ENCODE results near the gene MRPL28.
"Not testable (repeated sequence)": the region's sequence is repeated elsewhere in the genome, so short reads cannot be mapped to it uniquely, and the experiment has no call there.

The MRPL28 gene

DNA sequence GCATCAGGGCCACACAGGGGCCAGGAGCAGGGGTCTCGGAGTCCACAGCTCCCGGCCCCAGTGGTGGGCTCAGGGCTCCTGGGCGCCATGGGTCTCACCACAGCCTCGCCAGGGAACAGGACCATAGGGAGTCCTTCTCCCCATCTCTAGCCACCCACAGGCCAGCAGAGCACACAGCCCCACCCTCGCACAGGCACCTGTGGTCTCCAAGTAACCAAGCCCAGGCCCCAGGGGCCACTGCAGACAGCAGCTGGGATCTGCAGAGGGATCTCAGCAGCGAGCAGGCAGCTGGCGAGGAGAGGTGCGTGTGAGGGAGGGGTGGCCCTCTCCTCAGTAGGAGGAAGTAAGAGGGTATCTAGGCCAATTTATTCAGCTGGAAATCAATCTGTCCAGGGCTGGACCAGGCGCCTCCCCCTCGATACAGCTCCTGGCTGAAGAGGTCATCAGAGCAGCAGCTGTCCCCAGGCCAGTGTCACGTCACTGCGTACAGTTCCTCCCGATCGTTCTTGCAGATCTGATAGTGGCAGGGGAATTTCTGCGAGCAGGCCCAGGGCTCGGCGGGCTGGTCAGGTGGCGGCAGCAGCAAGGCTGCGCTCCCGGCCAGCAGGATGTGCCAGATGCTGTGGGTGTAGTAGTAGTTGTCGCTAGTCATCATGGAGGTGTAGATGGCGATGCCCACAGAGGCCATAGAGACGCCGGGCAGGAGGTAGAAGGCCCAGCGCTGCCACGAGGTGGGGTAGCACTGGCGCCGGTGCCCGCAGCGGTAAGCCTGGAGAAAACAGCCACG is 1.4 kb upstream of the MRPL28 start:
- H3K4me1 Mint-ChIP-seq = peaks cover 12% of the 10 kb centered on the region
- no peak overlapping the region for H3K27ac Mint-ChIP-seq
- DNase-seq = no peak
- peaks cover 9% of the 10 kb centered on the region for H3K36me3 Mint-ChIP-seq (ENCODE audit: low read depth)
- H3K4me3 Mint-ChIP-seq = no peak overlapping the region
- no peaks in the 10 kb centered on the region for H3K9me3 Mint-ChIP-seq
- no peaks in the 10 kb centered on the region for H3K27me3 Mint-ChIP-seq
- no peak for ATAC-seq

DNA sequence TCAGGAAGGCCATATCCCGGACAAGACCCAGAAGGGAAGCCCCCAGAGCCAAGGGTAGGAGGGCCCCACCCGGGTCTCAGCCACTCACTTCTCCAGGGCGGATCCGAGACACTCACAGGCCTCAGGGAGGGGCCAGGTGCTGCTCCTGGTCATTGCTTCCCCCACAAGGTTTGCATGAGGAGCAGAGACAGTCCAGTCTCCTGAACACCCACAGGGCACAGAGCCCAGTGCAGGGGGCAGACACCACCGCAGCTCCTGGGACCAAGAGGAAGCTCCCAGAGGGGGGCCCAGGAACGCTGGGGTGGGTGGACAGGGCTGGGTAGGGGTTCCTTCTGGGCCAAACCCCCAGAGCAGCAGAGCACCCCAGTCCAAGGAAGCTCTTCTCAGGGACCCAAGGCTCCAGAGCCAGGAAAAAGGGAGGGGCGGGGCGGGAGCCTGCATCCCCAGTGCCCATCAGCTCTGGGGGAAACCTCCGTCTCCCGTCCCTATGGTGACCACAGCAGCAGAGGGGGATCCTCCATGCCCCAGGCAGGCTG is 709 bp upstream of the MRPL28 start:
- no peaks in the 10 kb centered on the region for H3K9me3 Mint-ChIP-seq
- peaks cover 12% of the 10 kb centered on the region for H3K4me1 Mint-ChIP-seq
- DNase-seq = no peak
- no peaks in the 10 kb centered on the region for H3K27me3 Mint-ChIP-seq
- peak overlapping the region; percentile 89 for H3K27ac Mint-ChIP-seq
- H3K4me3 Mint-ChIP-seq = peak overlapping the region; percentile 81
- peaks cover 11% of the 10 kb centered on the region for H3K36me3 Mint-ChIP-seq (ENCODE audit: low read depth)
- ATAC-seq = no peak

DNA sequence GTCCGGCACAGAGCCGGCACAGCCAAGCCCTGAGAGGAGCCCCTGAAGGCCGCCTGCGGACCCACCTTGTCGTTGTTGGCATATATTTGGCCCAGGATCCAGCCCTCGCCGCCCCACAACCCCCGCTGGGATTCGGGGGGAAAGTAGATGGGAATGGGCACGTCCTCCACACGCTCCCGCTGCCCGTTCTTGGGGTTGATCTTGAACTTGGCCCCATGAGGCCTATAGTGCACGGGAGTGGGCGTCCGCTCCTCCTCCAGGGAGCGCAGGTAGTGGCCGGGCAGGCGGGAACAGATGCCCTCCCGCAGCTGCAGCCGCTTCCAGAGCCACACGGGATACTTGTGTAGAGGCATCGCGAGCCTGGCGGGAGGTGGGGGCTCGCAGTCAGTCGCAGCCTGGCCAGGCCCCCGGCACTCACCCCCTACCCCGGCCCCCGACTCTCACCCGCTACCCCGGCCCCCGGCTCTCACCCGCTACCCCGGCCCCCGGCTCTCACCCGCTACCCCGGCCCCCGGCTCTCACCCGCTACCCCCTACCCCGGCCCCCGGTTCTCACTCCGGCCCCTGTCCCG is 387 bp downstream of the MRPL28 start:
- Mint-ChIP-seq H3K4me3 (peak overlapping the region; percentile 81), H3K36me3 (ENCODE audit: low read depth) (peaks cover 11% of the 10 kb centered on the region), H3K4me1 (peaks cover 12% of the 10 kb centered on the region), H3K27ac (peak overlapping the region; percentile 89), H3K9me3 (no peaks in the 10 kb centered on the region), H3K27me3 (no peaks in the 10 kb centered on the region)
- DNase-seq (no peak), ATAC-seq (no peak)

DNA sequence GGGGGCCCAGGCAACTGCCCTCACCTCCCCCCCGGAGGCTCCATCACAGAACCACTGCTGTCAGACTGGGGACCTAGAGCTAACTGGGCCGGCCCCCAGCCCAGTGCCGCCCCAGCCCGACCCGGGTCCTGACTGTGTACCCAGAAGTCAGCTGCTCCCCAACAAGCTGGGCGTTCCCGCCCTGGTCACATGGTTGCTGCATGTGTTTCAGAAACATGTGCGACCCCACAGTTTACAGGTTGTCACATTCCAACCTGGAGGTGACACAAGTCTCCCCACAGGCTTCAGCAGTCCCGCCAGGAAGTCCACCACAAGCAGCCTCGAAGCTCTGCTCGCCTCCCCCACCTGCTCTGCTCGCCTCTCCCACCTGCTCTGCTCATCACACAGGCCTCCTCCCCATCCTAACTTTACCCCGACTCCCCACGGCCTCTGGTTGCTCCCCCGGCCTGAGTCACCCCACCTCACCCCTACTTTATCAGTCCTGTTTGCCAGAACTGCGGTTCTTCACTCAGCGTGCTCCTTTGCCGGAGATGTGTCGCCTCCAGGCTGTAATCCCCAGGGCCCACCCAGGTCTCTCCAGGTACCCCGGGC is 968 bp downstream of the MRPL28 start:
- ATAC-seq (no peak), DNase-seq (no peak)
- H3K27me3 Mint-ChIP-seq = no peaks in the 10 kb centered on the region
- peaks cover 11% of the 10 kb centered on the region for H3K36me3 Mint-ChIP-seq (ENCODE audit: low read depth)
- no peaks in the 10 kb centered on the region for H3K9me3 Mint-ChIP-seq
- peaks cover 12% of the 10 kb centered on the region for H3K4me1 Mint-ChIP-seq
- H3K4me3 Mint-ChIP-seq = peak overlapping the region; percentile 61
- H3K27ac Mint-ChIP-seq = no peak overlapping the region

DNA sequence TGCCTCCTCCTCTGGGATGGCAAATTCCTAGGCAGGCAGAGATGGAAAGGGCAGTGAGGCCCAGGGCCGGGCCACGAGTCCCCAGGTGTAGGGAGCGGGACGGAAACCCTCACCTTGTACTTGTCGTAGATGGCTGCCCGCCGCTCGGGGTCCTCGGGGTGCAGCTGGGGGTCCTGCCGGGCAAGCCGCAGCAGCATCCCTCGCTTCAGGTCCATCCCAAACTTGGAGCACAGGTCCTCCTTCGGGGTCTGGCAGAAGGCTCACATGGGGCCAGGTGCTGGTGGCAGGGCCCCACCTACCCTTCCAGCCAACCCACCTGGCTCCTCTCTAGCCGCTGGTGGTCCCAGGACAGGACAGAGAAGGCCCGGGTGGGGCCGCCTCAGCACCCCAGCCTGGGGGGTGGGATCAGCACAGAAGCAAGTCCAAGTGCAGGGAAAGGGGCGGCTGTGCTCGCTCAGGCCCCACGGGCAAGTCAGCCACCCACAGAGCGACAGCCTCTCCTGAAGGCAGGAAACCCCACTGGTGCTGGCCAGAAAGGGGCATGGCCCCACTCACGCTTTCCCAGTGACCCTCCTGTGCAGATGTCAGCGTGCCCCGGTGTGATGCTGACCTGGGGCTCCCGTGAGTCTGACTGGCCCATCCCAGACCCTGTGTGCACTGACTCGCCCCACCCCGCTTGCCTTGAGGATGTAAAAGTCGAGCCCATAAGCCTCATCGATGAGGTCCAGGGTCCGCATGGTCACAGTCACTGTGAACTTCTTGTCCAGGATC is 1.8 kb downstream of the MRPL28 start:
- no peaks in the 10 kb centered on the region for H3K9me3 Mint-ChIP-seq
- ATAC-seq (no peak), DNase-seq (no peak)
- H3K27me3 Mint-ChIP-seq = no peaks in the 10 kb centered on the region
- H3K27ac Mint-ChIP-seq = no peak overlapping the region
- peaks cover 12% of the 10 kb centered on the region for H3K4me1 Mint-ChIP-seq
- H3K36me3 Mint-ChIP-seq (ENCODE audit: low read depth) = peaks cover 11% of the 10 kb centered on the region
- no peak overlapping the region for H3K4me3 Mint-ChIP-seq

DNA sequence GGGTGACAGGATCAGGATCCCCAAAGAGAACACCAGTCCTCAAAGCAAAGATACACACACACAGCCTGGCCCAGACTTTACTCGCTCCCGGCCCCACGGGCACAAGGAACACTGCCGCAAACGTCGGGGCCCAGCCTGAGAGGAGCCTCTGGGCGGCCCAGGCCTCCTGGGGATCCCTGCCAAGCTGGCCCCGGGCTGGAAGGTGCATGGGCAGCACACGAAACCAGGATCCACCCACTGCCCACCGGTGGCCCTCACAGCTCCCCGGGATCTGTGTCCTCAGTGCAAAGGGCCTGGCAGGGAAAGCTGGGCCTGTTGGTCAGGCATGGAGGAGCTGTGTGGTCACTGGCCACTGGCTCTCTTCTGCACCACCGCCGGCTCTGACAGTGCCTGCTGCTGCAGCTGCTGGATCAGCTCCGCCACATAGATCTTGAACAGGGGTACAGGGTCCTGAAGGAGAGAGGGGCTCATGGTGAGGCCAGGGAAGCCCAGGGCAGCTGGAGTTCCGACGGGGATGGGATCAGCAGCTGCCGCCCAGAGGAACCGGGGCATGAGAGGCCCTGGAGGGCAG is 2.9 kb downstream of the MRPL28 start:
- Mint-ChIP-seq H3K36me3 (ENCODE audit: low read depth) (peaks cover 11% of the 10 kb centered on the region), H3K4me3 (no peak overlapping the region), H3K4me1 (peaks cover 12% of the 10 kb centered on the region)

DNA sequence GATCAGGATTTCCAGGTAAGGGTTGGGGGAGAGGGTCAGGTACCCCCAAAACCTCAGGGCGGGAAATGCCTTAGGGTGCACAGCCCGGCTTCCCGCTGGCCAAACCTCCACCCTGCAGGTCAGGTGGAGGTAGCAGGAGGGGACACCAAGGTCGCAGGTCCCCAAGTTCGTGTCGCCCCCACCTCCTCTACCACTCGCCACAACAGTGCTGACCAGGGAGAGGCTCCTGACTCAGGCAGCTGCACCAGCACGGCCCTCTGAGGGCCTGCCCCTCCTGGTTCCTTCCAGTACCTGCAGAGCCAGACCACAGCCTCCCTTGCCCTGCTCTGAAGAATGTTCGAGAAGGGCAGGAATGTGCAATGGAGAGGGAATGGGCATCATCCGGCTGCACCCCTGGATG is 3.9 kb downstream of the MRPL28 start:
- no peak for DNase-seq
- Mint-ChIP-seq H3K27me3 (peaks cover 3% of the 10 kb centered on the region), H3K36me3 (ENCODE audit: low read depth) (peaks cover 11% of the 10 kb centered on the region), H3K27ac (no peak overlapping the region), H3K9me3 (no peaks in the 10 kb centered on the region), H3K4me3 (no peak overlapping the region), H3K4me1 (peaks cover 12% of the 10 kb centered on the region)
- ATAC-seq = no peak

More for the DNA sequence above, 2.9 kb downstream of the MRPL28 start:
- H3K27ac Mint-ChIP-seq = no peak overlapping the region
- ATAC-seq (no peak), DNase-seq (no peak)
- no peaks in the 10 kb centered on the region for H3K27me3 Mint-ChIP-seq
- H3K9me3 Mint-ChIP-seq = no peaks in the 10 kb centered on the region

DNA sequence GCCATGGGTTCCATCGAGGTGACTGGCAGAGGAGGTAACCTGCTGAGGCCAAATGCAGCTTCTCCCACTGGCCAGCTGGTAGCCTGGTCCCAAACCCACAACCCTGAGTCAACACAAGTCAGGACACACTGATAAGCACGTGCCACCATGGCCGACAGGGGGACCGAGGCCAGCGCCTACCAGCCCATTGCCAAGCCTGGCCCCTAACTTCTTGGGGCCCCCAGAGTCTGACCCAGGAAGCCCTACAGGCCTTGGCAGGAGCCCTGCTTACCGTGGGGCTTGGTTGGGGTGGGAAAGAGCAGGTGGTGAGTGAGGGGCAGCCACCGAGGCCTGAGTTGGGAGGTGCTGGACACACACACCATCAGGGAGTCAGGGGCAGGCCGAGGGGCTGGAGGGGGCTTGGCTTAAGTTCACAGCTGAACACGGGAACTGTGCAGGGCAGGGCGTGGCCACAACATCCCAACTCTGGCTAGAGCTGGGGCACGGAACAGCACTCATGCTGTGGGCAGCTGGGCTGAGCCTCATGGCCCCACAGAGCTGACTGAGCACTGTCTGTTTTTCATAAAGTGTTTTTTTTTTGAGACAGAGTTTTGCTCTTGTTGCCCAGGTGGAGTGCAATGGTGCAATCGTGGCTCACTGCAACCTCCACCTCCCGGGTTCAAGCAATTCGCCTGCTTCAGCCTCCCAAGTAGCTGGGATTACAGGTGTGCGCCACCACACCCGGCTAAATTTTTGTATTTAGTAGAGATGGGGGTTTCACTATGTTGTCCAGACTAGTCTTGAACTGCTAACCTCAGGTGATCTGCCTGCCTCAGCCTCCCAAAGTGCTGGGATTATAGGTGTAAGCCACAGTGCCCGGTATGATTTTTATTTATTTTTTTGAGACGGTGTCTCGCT is 5.5 kb downstream of the MRPL28 start:
- Mint-ChIP-seq H3K27ac (no peak overlapping the region), H3K4me3 (no peak overlapping the region), H3K36me3 (ENCODE audit: low read depth) (peaks cover 11% of the 10 kb centered on the region), H3K9me3 (no peaks in the 10 kb centered on the region), H3K4me1 (peaks cover 3% of the 10 kb centered on the region), H3K27me3 (peaks cover 3% of the 10 kb centered on the region)
- no peak for DNase-seq
- ATAC-seq = no peak

DNA sequence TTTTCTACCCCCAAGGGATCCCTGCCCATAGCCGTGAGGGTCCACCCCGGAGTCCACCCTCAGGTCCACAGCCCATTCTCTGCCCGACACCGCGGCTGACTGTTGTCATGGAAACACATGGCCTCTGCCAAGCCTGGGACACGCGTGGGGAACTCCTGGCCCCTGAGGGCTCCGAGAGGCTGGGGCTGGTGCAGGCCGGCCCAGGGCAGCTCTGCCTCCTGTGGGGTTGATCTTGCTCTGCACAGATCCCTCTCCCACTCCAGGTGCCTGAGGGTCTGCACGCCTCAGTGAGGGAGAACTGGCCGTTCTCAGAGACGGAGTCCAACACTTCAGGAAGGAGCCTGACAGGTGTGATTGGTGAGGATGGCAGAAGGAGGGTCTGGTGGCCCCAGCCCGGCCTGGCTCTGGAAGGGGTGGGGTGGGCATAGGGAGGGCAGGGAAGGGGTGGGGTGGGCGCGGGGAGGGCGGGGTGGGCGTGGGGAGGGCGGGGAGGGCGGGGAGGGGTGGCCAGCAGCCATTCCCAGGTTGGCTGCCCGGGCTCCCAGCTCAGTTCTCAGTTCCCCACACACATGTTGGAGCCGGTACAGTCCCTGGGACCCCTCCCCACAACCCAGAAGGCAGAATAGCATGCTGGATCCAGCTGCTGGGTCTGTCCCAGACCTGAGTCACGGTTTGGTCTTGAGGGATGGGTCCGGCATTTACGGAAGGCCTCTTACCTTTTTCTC is 6.4 kb downstream of the MRPL28 start:
- ATAC-seq (no peak), DNase-seq (no peak)
- no peak overlapping the region for H3K4me3 Mint-ChIP-seq
- H3K27me3 Mint-ChIP-seq = peaks cover 3% of the 10 kb centered on the region
- H3K27ac Mint-ChIP-seq = no peak overlapping the region
- peaks cover 9% of the 10 kb centered on the region for H3K36me3 Mint-ChIP-seq (ENCODE audit: low read depth)
- no peaks in the 10 kb centered on the region for H3K9me3 Mint-ChIP-seq
- H3K4me1 Mint-ChIP-seq = peaks cover 3% of the 10 kb centered on the region

DNA sequence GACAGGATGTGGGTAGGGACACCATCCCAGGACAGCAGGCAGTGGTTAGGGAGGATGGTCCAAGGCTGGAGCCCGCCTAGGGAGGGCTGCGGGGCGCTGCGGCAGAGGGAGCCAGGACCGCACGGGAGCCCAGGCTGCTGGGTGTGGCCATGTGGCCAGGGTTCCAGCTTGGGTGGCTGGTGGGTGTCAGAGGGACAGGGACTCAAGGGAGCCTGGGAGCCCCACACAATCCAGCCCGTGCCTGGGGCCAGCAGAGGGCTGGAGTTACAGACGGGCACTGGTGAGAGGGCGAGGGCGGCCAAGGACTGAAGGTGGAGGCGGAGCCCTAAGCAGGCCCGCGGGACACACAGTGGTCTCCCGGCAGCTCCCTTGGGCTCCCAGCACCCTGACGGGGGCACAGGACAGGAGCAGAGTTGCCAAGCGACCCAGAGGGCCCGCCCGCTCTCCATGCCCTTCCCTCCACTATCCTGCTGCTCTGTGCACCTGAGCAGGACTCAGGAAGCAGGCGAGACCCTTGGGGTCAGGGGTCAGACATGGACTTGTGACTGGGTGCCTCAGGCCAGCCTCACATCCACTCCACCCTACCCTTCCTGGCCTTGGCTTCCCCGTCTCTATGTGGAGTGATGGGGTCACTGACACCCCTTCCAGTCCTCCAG is 7.1 kb downstream of the MRPL28 start:
- Mint-ChIP-seq H3K4me1 (peaks cover 3% of the 10 kb centered on the region), H3K4me3 (no peak overlapping the region), H3K9me3 (no peaks in the 10 kb centered on the region), H3K27me3 (peaks cover 3% of the 10 kb centered on the region), H3K36me3 (ENCODE audit: low read depth) (peaks cover 7% of the 10 kb centered on the region), H3K27ac (no peak overlapping the region)
- ATAC-seq = no peak
- DNase-seq = no peak

DNA sequence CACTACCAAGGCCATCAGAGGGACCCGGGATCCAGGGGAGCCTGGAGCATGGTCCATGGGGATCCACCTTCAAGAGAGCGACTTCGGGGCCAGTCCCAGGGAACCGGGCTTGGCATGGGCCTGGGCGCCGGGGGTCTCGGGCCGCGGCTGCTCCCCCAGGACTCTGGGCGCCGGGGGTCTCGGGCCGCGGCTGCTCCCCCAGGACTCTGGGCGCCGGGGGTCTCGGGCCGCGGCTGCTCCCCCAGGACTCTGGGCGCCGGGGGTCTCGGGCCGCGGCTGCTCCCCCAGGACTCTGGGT is 7.7 kb downstream of the MRPL28 start:
- not testable (repeated sequence) for H3K36me3 Mint-ChIP-seq (ENCODE audit: low read depth); H3K27me3 Mint-ChIP-seq; DNase-seq; H3K4me3 Mint-ChIP-seq; H3K4me1 Mint-ChIP-seq; H3K9me3 Mint-ChIP-seq; H3K27ac Mint-ChIP-seq; ATAC-seq

DNA sequence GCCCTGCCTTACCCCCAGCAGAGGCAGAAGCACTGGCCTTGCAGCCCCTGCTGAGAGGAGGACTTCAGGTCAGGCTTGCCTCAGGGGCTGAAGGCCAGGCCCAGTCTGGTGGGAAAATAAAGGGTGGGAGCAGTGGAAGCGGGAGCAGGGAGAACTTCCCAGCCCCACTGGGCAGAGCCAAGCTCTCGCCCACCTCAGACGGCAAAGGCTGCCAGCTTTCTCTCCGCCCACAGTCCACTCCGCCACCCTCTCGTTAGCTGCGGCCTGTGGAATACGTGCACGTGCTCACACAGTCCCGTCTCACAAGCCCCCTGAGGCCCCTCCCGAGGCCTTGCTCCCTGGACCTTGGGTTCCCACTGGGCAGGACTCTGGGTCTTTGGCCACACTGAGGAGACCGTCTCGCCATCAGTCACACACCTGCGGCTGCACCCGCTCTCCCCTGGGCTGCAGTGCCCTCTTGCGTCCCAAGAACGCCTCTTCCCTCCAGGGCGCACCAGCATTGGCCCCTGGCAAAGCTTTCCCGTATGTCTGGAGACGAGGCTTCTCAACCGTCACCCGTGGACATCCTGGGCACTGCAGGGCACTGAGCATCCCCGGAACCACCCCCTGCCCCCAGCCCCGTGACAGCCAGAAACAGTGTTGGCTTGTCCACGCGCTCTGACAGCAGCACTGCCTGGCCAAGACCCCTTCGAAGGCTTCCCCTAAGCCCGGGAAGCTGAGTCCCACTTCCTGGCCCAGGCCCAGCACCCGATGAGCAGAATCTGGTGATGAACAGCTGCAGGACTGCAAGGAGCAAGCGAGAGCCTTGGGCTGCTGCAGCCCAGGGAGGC is 8.3 kb downstream of the MRPL28 start:
- no peak overlapping the region for H3K27ac Mint-ChIP-seq
- H3K9me3 Mint-ChIP-seq = no peaks in the 10 kb centered on the region
- peaks cover 3% of the 10 kb centered on the region for H3K4me1 Mint-ChIP-seq
- H3K4me3 Mint-ChIP-seq = peak overlapping the region; percentile 59
- H3K36me3 Mint-ChIP-seq (ENCODE audit: low read depth) = peaks cover 6% of the 10 kb centered on the region
- peaks cover 3% of the 10 kb centered on the region for H3K27me3 Mint-ChIP-seq
- DNase-seq = peak; percentile 76
- ATAC-seq = peak; percentile 84

All from activated naive CD8-positive, alpha-beta T cell treated with anti-CD3 and anti-CD28 coated beads, Interleukin-2, amount 50 U/mL, for 24 hours (primary cell).